Measurements from ENCODE around the gene SYPL2.

SYPL2 gene

DNA sequence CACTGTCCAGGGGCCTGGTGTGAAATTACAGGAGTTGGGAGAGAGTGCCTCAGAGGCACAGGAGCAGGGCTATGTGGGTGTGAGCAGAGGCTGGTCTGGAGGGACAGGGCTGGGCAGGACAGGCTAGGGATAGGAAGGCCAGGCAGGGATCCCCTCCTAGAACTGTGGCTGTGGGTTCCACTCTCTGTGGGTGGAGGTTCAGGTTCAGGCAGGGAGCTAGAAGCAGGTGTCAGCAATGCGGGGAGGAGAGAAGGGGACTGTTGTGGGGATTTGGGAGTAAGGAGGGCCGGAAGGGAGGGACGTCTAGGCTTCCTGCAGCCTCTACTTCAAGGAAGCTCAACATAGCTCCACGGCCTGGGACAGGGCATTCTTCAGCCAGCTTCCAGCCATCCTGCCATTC lies 65.0 kb downstream of the SYPL2 start:
- peaks cover 5% of the 10 kb centered on the region for H3K4me1 ChIP-seq (ENCODE audit: control insufficient read depth, low read length)
- TF ChIP-seq, protein P1, sequence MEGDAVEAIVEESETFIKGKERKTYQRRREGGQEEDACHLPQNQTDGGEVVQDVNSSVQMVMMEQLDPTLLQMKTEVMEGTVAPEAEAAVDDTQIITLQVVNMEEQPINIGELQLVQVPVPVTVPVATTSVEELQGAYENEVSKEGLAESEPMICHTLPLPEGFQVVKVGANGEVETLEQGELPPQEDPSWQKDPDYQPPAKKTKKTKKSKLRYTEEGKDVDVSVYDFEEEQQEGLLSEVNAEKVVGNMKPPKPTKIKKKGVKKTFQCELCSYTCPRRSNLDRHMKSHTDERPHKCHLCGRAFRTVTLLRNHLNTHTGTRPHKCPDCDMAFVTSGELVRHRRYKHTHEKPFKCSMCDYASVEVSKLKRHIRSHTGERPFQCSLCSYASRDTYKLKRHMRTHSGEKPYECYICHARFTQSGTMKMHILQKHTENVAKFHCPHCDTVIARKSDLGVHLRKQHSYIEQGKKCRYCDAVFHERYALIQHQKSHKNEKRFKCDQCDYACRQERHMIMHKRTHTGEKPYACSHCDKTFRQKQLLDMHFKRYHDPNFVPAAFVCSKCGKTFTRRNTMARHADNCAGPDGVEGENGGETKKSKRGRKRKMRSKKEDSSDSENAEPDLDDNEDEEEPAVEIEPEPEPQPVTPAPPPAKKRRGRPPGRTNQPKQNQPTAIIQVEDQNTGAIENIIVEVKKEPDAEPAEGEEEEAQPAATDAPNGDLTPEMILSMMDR (IDR thresholded peaks at IDR 0.05; ENCODE audit: low read depth, low read length, poor library complexity, severe bottlenecking): no peak

More for the DNA sequence above, 65.0 kb downstream of the SYPL2 start:
- Histone ChIP-seq H3K9me2 (replicated peaks; ENCODE audit: control insufficient read depth, low read length) (no peaks in the 10 kb centered on the region), H3K4me2 (ENCODE audit: low read length) (no peak overlapping the region), H3K4me3 (ENCODE audit: low read length) (no peak overlapping the region), H4K20me1 (ENCODE audit: control insufficient read depth, insufficient read depth, low read depth, low read length) (no peaks in the 10 kb centered on the region), H3K36me3 (ENCODE audit: control insufficient read depth, low read length) (no peaks in the 10 kb centered on the region), H3K27ac (ENCODE audit: low read depth, low read length) (no peak overlapping the region), H3K27me3 (ENCODE audit: control insufficient read depth, low read length) (peaks cover 14% of the 10 kb centered on the region), H3K9me3 (ENCODE audit: control insufficient read depth, insufficient read depth, low read length) (no peaks in the 10 kb centered on the region), H3K79me2 (ENCODE audit: control insufficient read depth, low read length) (no peaks in the 10 kb centered on the region), H3F3A (ENCODE audit: control insufficient read depth, insufficient read depth) (no peaks in the 10 kb centered on the region)
